ENCODE results near the gene RNF182. TPM values are rescaled to one million over a fixed set of nuclear protein-coding genes. Genes with fewer than 3 reads are reported as not detected.

The RNF182 gene
- total and polyA plus RNA-seq, 9 of the 15 experiments (the other 6 are each of a cell fraction or from before 2014, with no cell fraction given): 12.8 to 22.8 (median 17.5) TPM

DNA sequence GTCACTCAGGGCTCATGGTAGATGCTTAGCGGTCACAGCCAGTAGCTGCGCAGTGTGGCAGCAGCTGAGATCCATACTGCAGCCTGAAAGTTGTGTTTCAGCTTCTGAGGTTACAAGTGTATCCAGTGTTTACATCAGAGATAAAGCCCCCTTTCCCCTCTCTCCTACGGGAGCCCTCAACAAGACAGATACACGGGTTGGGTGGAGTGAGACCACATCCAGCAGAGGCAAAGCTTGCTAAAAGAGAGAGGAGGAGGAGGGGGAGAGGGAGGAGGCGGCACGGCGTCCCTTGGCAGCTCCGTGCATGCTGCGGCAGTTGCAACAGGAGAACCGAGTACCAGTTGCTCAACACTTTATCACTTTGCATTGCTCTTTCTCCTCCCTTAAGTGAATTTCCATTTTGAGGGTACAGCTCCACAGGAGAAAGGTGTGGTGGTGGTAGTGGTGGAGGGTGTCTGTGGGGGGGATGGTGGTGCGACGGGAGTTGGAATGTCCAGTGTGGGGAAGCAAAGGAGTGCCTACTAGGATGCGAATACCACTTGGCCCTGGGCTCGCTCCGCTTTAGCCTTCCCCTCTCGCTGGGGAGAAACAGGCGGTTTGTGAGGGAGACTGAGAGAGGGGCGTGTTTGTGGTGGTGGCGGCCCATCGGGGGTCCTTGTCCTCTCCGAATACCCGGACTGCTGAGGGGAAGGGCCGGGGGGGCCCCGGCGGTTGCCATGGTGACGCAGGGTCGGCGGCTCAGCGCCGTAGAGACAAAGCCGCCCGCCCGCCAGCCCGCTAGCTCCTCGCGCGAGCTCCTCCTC is 405 bp upstream of the RNF182 start (continued):
- TF ChIP-seq EGR1 (conservative IDR thresholded peaks at IDR 0.05) (peak; percentile 46; the same call in 1 of the 2 replicates), CREB3L1 (IDR thresholded peaks at IDR 0.05; ENCODE audit: borderline replicate concordance, low read depth) (0 out of 2 replicates have a peak, but pooled peaks have one; percentile 35), CTCFL (IDR thresholded peaks at IDR 0.05; ENCODE audit: borderline replicate concordance, insufficient read depth, low read depth, low read length, poor library complexity, severe bottlenecking) (no peak), L3MBTL2 (IDR thresholded peaks at IDR 0.05) (peak; percentile 34; the same call in 1 of the 2 replicates), LARP7 (IDR thresholded peaks at IDR 0.05) (0 out of 2 replicates have a peak, but pooled peaks have one; percentile 38), RFX1 (IDR thresholded peaks at IDR 0.05) (peak; percentile 97), SMARCA4 (IDR thresholded peaks at IDR 0.05) (peak; percentile 59), PHB (CRISPR knock-in tag; IDR thresholded peaks at IDR 0.05) (no peak; the same call in 1 of the 2 replicates), FOXK2 (conservative IDR thresholded peaks at IDR 0.05 in 1 of 2, IDR thresholded peaks at IDR 0.05 in 1 of 2; ENCODE audit: low read depth in 2 of 2) (peak; percentile 77 to 84), TRIM24 (IDR thresholded peaks at IDR 0.05) (peak; percentile 31 to 57; a peak in 2 of 4 replicates), CEBPB (tag; IDR thresholded peaks at IDR 0.05) (peak; percentile 97), NR2F6 (CRISPR knock-in tag; IDR thresholded peaks at IDR 0.05) (no peak), TEAD4 (IDR thresholded peaks at IDR 0.05; ENCODE audit: low read length) (peak; percentile 6; the same call in 1 of the 2 replicates), TEAD4 (CRISPR knock-in tag; IDR thresholded peaks at IDR 0.05; ENCODE audit: borderline replicate concordance) (no peak), JUND (IDR thresholded peaks at IDR 0.05; ENCODE audit: borderline replicate concordance, low read depth, low read length) (no peak), JUND (tag; IDR thresholded peaks at IDR 0.05; ENCODE audit: borderline replicate concordance, low read depth, low read length) (peak; percentile 74; the same call in 1 of the 3 replicates), MTA3 (IDR thresholded peaks at IDR 0.05; ENCODE audit: borderline replicate concordance) (peak; percentile 69)
- TF ChIP-seq, protein P1, sequence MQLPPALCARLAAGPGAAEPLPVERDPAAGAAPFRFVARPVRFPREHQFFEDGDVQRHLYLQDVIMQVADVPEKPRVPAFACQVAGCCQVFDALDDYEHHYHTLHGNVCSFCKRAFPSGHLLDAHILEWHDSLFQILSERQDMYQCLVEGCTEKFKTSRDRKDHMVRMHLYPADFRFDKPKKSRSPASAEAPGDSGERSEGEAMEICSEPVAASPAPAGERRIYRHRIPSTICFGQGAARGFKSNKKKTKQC (CRISPR knock-in tag; IDR thresholded peaks at IDR 0.05): peak; percentile 16; the same call in 1 of the 2 replicates
- TF ChIP-seq, protein P2, sequence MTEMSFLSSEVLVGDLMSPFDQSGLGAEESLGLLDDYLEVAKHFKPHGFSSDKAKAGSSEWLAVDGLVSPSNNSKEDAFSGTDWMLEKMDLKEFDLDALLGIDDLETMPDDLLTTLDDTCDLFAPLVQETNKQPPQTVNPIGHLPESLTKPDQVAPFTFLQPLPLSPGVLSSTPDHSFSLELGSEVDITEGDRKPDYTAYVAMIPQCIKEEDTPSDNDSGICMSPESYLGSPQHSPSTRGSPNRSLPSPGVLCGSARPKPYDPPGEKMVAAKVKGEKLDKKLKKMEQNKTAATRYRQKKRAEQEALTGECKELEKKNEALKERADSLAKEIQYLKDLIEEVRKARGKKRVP (CRISPR knock-in tag; IDR thresholded peaks at IDR 0.05): 0 out of 2 replicates have a peak, but pooled peaks have one; percentile 6
- TF ChIP-seq, protein P3, sequence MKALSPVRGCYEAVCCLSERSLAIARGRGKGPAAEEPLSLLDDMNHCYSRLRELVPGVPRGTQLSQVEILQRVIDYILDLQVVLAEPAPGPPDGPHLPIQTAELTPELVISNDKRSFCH (CRISPR knock-in tag; IDR thresholded peaks at IDR 0.05): no peak
- TF ChIP-seq, protein P3 (tag; IDR thresholded peaks at IDR 0.05): no peak; the same call in none of the 2 replicates
- TF ChIP-seq, protein P4, sequence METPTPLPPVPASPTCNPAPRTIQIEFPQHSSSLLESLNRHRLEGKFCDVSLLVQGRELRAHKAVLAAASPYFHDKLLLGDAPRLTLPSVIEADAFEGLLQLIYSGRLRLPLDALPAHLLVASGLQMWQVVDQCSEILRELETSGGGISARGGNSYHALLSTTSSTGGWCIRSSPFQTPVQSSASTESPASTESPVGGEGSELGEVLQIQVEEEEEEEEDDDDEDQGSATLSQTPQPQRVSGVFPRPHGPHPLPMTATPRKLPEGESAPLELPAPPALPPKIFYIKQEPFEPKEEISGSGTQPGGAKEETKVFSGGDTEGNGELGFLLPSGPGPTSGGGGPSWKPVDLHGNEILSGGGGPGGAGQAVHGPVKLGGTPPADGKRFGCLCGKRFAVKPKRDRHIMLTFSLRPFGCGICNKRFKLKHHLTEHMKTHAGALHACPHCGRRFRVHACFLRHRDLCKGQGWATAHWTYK (CRISPR knock-in tag; IDR thresholded peaks at IDR 0.05): 0 out of 2 replicates have a peak, but pooled peaks have one; percentile 13
